Liver (tissue), 9 donors: Measurements from ENCODE around the gene EDAR. TPM values are rescaled to one million over a fixed set of nuclear protein-coding genes. Genes with fewer than 3 reads are reported as not detected.

Experiments used
- DNase-seq: peaks from one replicate; pipeline ENCODE4 v3.0.0-alpha.2; 2017; ENCODE audit warnings: low spot score
- H3K27ac ChIP-seq, 2 donors: one replicate each; pipeline ENCODE4 v1.7.0; 2013; ENCODE audit warnings: inconsistent platforms in 2 of 2, low read length in 2 of 2, control low read depth in 1 of 2, low read depth in 1 of 2, mild to moderate bottlenecking in 1 of 2
- H3K27me3 ChIP-seq, 4 donors: one replicate each; pipeline versions ENCODE4 v1.6.1 to v1.7.0; 2013; ENCODE audit warnings: low read length in 3 of 4, inconsistent platforms in 1 of 4, mild to moderate bottlenecking in 1 of 4, moderate library complexity in 1 of 4; ENCODE audit not compliant: control insufficient read depth in 4 of 4, insufficient read depth in 4 of 4
- H3K36me3 ChIP-seq, 4 donors: one replicate each; pipeline versions ENCODE4 v1.6.1 to v1.7.0; 2013; ENCODE audit warnings: low read length in 3 of 4, mild to moderate bottlenecking in 3 of 4, low read depth in 1 of 4, moderate library complexity in 1 of 4; ENCODE audit not compliant: control insufficient read depth in 4 of 4, insufficient read depth in 3 of 4
- H3K4me1 ChIP-seq, 4 donors: one replicate each; pipeline versions ENCODE4 v1.6.1 to v1.7.0; 2013; ENCODE audit warnings: low read length in 3 of 4, mild to moderate bottlenecking in 3 of 4, moderate library complexity in 1 of 4; ENCODE audit not compliant: control insufficient read depth in 4 of 4, insufficient read depth in 4 of 4
- H3K4me3 ChIP-seq, 3 donors: one replicate each; pipeline versions ENCODE4 v1.6.1 to v1.7.0; 2013; ENCODE audit warnings: low read length in 3 of 3, control low read depth in 1 of 3, low read depth in 1 of 3, mild to moderate bottlenecking in 1 of 3
- H3K9ac ChIP-seq, 2 donors: one replicate each; pipeline ENCODE4 v1.7.0; 2013; ENCODE audit warnings: low read length in 2 of 2, mild to moderate bottlenecking in 2 of 2, moderate library complexity in 2 of 2, control low read depth in 1 of 2, low read depth in 1 of 2
- H3K9me3 ChIP-seq, 4 donors: one replicate each; pipeline versions ENCODE4 v1.6.1 to v1.7.0; 2013; ENCODE audit warnings: low read length in 3 of 4; ENCODE audit not compliant: control insufficient read depth in 4 of 4
- EGR1 ChIP-seq, 2 donors: IDR thresholded peaks; 2 replicates each; pipeline ENCODE4 v1.6.1; 2016 to 2018; ENCODE audit warnings: antibody characterized with exemption in 2 of 2, low read depth in 2 of 2
- FOXA1 ChIP-seq: IDR thresholded peaks from 2 replicates; pipeline ENCODE4 v1.6.1; 2016; ENCODE audit warnings: antibody characterized with exemption
- GABPA ChIP-seq, 2 donors: IDR thresholded peaks in 1 of 2; conservative IDR thresholded peaks in 1 of 2; 2 replicates each; pipeline ENCODE4 v1.6.1; 2016; ENCODE audit warnings: antibody characterized with exemption in 2 of 2, mild to moderate bottlenecking in 1 of 2, moderate library complexity in 1 of 2
- HNF4A ChIP-seq, 2 donors: conservative IDR thresholded peaks; 2 replicates each; pipeline ENCODE4 v1.6.1; 2016; ENCODE audit warnings: antibody characterized with exemption in 2 of 2, mild to moderate bottlenecking in 2 of 2
- HNF4G ChIP-seq: IDR thresholded peaks from 2 replicates; pipeline ENCODE4 v1.6.1; 2016; ENCODE audit warnings: antibody characterized with exemption
- JUND ChIP-seq, 2 donors: IDR thresholded peaks; 2 replicates each; pipeline ENCODE4 v1.6.1; 2016; ENCODE audit warnings: antibody characterized with exemption in 2 of 2
- MAX ChIP-seq: IDR thresholded peaks from 2 replicates; pipeline ENCODE4 v1.6.1; 2016; ENCODE audit warnings: antibody characterized with exemption
- NR2F2 ChIP-seq: IDR thresholded peaks from 2 replicates; pipeline ENCODE4 v1.6.1; 2016; ENCODE audit warnings: antibody characterized with exemption
- RAD21 ChIP-seq, 2 donors: IDR thresholded peaks; 2 replicates each; pipeline ENCODE4 v1.6.1; 2016; ENCODE audit warnings: antibody characterized with exemption in 2 of 2, mild to moderate bottlenecking in 2 of 2
- RXRA ChIP-seq, 2 donors: IDR thresholded peaks; 2 replicates each; pipeline ENCODE4 v1.6.1; 2017 to 2018; ENCODE audit warnings: antibody characterized with exemption in 2 of 2, mild to moderate bottlenecking in 1 of 2
- SP1 ChIP-seq: IDR thresholded peaks from 2 replicates; pipeline ENCODE4 v1.6.1; 2018; ENCODE audit warnings: antibody characterized with exemption, mild to moderate bottlenecking
- TAF1 ChIP-seq: conservative IDR thresholded peaks from 2 replicates; pipeline ENCODE4 v1.6.1; 2016; ENCODE audit warnings: antibody characterized with exemption, mild to moderate bottlenecking
- YY1 ChIP-seq: IDR thresholded peaks from 2 replicates; pipeline ENCODE4 v1.6.1; 2016; ENCODE audit warnings: antibody characterized with exemption, mild to moderate bottlenecking
- ZBTB33 ChIP-seq: IDR thresholded peaks from 2 replicates; pipeline ENCODE4 v1.6.1; 2016; ENCODE audit warnings: antibody characterized with exemption
- WGBS: extraction: QIAGEN DNeasy Blood & Tissue Kit; methylation state at CpG from one replicate; pipeline ENCODE4 v1.1.7; 2013; 5-methylcytosine and 5-hydroxymethylcytosine counted together
- polyA plus RNA-seq, 2 donors: library from polyadenylated mRNA; stranded (reverse) in 1 of 2; unstranded in 1 of 2; fragments of 200-250 nt in 1 of 2; fragments of >200 nt in 1 of 2; fragmentation: Nextera tagmentation in 1 of 2; extraction: Ambion mirVana in 1 of 2; gene quantifications; one replicate each; pipeline versions ENCODE4 v1.2.1 to v1.2.3, GENCODE V29; 2013 to 2015
- total RNA-seq, 2 donors: library from RNA; depleted of rRNA; stranded (reverse); fragments of >200 nt; gene quantifications; one replicate each; pipeline ENCODE4 v1.2.3, GENCODE V29; 2014
- TF ChIP-seq, protein P1 (sequence below): IDR thresholded peaks from 2 replicates; pipeline ENCODE4 v1.6.1; 2016; ENCODE audit warnings: antibody characterized with exemption
- TF ChIP-seq, protein P2 (sequence below): IDR thresholded peaks from 2 replicates; pipeline ENCODE4 v1.6.1; 2016; ENCODE audit warnings: antibody characterized with exemption, mild to moderate bottlenecking
- donor health status: healthy.
- donor health status: healthy.
- donor health status: healthy.
- donor health status: healthy.
- donor health status: healthy.

Gene EDAR
- total and polyA plus RNA-seq, 4 donors, result 0.09 to 0.50 (median 0.10) TPM

- no peaks in the 10 kb centered on the region for H3K9me3 ChIP-seq
- H3K36me3 ChIP-seq, result no peaks in the 10 kb centered on the region
- no peaks in the 10 kb centered on the region for H3K27me3 ChIP-seq
- H3K4me3 ChIP-seq, result no peak overlapping the region
- no peak for DNase-seq
- 55% methylated on average over 7 of the region's 7 CpGs for WGBS
- no peak for TF ChIP-seq FOXA1
- no peak for TF ChIP-seq HNF4A (conservative IDR thresholded peaks at IDR 0.05)
- peak; percentile 62 for TF ChIP-seq NR2F2
- TF ChIP-seq SP1, result peak; percentile 33
- TF ChIP-seq RAD21 (IDR thresholded peaks at IDR 0.05), result peak in 1 of 2 donors; percentile 10
- peaks cover 13 to 25% (median 17%) of the 10 kb centered on the region in 4 donors for H3K4me1 ChIP-seq
- H3K27ac ChIP-seq, result no peak overlapping the region
- H3K9ac ChIP-seq, result no peak overlapping the region
Measured at GRCh38 chr2:109020217-109020637, 31.2 kb upstream of the EDAR start.

DNA sequence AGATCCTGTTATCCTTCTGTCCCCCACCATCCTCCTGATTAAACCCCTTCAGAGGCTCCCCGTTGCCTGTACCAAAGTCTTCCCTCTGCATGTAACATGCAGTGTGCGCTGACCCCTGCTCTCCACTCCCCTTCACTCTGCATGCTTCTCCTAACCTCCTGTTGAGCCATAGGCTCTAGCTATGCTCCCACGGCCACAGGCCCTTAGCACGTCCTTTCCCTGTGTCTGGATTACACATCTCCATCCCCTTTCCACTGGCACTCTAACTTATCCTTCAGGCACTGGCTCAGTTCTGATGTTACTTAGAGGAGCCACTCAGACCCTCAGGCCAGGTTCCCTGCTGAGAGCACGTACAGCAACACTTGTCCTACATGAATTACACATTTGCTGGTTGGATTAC lies 29.4 kb upstream of the EDAR start:
- Histone ChIP-seq H3K27ac (no peak overlapping the region), H3K27me3 (no peaks in the 10 kb centered on the region), H3K36me3 (no peaks in the 10 kb centered on the region), H3K4me3 (no peak overlapping the region), H3K9ac (no peak overlapping the region), H3K4me1 (peaks cover 13 to 25% (median 17%) of the 10 kb centered on the region in 4 donors), H3K9me3 (no peaks in the 10 kb centered on the region)
- DNase-seq, result no peak
- 98% methylated on average over 5 of the region's 5 CpGs for WGBS
- TF ChIP-seq, protein P1, sequence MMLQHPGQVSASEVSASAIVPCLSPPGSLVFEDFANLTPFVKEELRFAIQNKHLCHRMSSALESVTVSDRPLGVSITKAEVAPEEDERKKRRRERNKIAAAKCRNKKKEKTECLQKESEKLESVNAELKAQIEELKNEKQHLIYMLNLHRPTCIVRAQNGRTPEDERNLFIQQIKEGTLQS, result no peak
- TF ChIP-seq YY1 (no peak), RXRA (IDR thresholded peaks at IDR 0.05) (no peak), EGR1 (IDR thresholded peaks at IDR 0.05; ENCODE audit: low read depth in 2 of 2) (no peak), HNF4A (conservative IDR thresholded peaks at IDR 0.05) (no peak), TAF1 (no peak), ZBTB33 (no peak), GABPA (IDR thresholded peaks at IDR 0.05 in 1 of 2, conservative IDR thresholded peaks at IDR 0.05 in 1 of 2) (no peak), NR2F2 (no peak)
- TF ChIP-seq, protein P2, sequence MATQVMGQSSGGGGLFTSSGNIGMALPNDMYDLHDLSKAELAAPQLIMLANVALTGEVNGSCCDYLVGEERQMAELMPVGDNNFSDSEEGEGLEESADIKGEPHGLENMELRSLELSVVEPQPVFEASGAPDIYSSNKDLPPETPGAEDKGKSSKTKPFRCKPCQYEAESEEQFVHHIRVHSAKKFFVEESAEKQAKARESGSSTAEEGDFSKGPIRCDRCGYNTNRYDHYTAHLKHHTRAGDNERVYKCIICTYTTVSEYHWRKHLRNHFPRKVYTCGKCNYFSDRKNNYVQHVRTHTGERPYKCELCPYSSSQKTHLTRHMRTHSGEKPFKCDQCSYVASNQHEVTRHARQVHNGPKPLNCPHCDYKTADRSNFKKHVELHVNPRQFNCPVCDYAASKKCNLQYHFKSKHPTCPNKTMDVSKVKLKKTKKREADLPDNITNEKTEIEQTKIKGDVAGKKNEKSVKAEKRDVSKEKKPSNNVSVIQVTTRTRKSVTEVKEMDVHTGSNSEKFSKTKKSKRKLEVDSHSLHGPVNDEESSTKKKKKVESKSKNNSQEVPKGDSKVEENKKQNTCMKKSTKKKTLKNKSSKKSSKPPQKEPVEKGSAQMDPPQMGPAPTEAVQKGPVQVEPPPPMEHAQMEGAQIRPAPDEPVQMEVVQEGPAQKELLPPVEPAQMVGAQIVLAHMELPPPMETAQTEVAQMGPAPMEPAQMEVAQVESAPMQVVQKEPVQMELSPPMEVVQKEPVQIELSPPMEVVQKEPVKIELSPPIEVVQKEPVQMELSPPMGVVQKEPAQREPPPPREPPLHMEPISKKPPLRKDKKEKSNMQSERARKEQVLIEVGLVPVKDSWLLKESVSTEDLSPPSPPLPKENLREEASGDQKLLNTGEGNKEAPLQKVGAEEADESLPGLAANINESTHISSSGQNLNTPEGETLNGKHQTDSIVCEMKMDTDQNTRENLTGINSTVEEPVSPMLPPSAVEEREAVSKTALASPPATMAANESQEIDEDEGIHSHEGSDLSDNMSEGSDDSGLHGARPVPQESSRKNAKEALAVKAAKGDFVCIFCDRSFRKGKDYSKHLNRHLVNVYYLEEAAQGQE, result no peak

GRCh38 chr2:109017017-109017416 lies 28.0 kb upstream of the EDAR start:
- H3K4me1 ChIP-seq, result peaks cover 9 to 21% (median 14%) of the 10 kb centered on the region in 4 donors
- no peaks in the 10 kb centered on the region for H3K36me3 ChIP-seq
- H3K9me3 ChIP-seq, result no peaks in the 10 kb centered on the region
- 56% methylated on average over 5 of the region's 5 CpGs for WGBS
- DNase-seq, result no peak
- no peak overlapping the region for H3K4me3 ChIP-seq
- peak overlapping the region; percentile 33 to 38 for H3K27ac ChIP-seq
- no peak overlapping the region for H3K9ac ChIP-seq
- H3K27me3 ChIP-seq, result no peaks in the 10 kb centered on the region
- TF ChIP-seq HNF4G (no peak), MAX (peak; percentile 79), ZBTB33 (peak; percentile 65), JUND (IDR thresholded peaks at IDR 0.05) (peak in 1 of 2 donors; percentile 31), TAF1 (no peak), RAD21 (IDR thresholded peaks at IDR 0.05) (peak; percentile 41 to 47), FOXA1 (no peak), SP1 (peak; percentile 80), HNF4A (conservative IDR thresholded peaks at IDR 0.05) (peak; percentile 79 to 86), YY1 (peak; percentile 74)
- TF ChIP-seq, protein P2, result peak; percentile 66
